Bronchial epithelial cell (primary cell): ENCODE data around the gene MCF2L2. TPM values are rescaled to one million over a fixed set of nuclear protein-coding genes. Genes with fewer than 3 reads are reported as not detected.
A peak's percentile ranks its signal among the peaks of the same experiment; 100 is the strongest.

Experiments used
- DNase-seq: peaks from one replicate; pipeline ENCODE4 v3.0.0-alpha.2; 2010; ENCODE audit warnings: low read depth
- FAIRE-seq: peaks from 2 replicates; lab custom pipeline; 2011; peaks lifted over from hg19 to GRCh38; lab: Jason Lieb, UNC
- H3K27me3 ChIP-seq: 2 replicates; pipeline ENCODE4 v1.5.1; 2011; ENCODE audit warnings: low read length; ENCODE audit not compliant: control insufficient read depth, insufficient read depth
- H3K36me3 ChIP-seq: 2 replicates; pipeline ENCODE4 v1.5.1; 2011; ENCODE audit warnings: low read length; ENCODE audit not compliant: control insufficient read depth, insufficient read depth
- H3K4me3 ChIP-seq: 2 replicates; pipeline ENCODE4 v1.5.1; 2011; ENCODE audit warnings: mild to moderate bottlenecking, low read depth, low read length, control low read depth
- CTCF ChIP-seq: IDR thresholded peaks from 2 replicates; pipeline ENCODE4 v1.5.1; 2011; ENCODE audit warnings: mild to moderate bottlenecking, moderate library complexity, low read length, control low read depth, inconsistent platforms; ENCODE audit not compliant: insufficient read depth, severe bottlenecking
- total RNA-seq: library from RNA; depleted of rRNA; stranded (reverse); fragments of >200 nt; gene quantifications from 2 replicates; pipeline ENCODE4 v1.2.1, GENCODE V29; 2014

Gene MCF2L2
- total RNA-seq, 1 donor from 2014 or later = 0.26 TPM

- H3K4me3 ChIP-seq = no peak overlapping the region
- no peaks in the 10 kb centered on the region for H3K36me3 ChIP-seq
- no peaks in the 10 kb centered on the region for H3K27me3 ChIP-seq
- FAIRE-seq = no peak
- DNase-seq = no peak
- no peak for TF ChIP-seq CTCF
Observed at GRCh38 chr3:183129243-183129642, 299.2 kb downstream of the MCF2L2 start.

GRCh38 chr3:183128709-183129108, 299.7 kb downstream of the MCF2L2 start:
- FAIRE-seq (no peak), DNase-seq (peak; percentile 21)
- no peak for TF ChIP-seq CTCF

More at GRCh38 chr3:183128709-183129108, 299.7 kb downstream of the MCF2L2 start:
- Histone ChIP-seq H3K36me3 (no peaks in the 10 kb centered on the region), H3K27me3 (no peaks in the 10 kb centered on the region), H3K4me3 (no peak overlapping the region)

Other genes starting within 250 kb of the MCF2L2 start
- 31.6 and 49.8 TPM in 2 replicates for gene B3GNT5, start 175.4 kb downstream of the MCF2L2 start, total RNA-seq
- under 0.01 TPM in 2 replicates for gene KLHL6, start 127.1 kb upstream of the MCF2L2 start, total RNA-seq
- 37.0 and 63.4 TPM in 2 replicates for gene KLHL24, start 207.0 kb upstream of the MCF2L2 start, total RNA-seq